ENCODE measurements around the gene TMPRSS11F. TPM values are rescaled to one million over a fixed set of nuclear protein-coding genes. Genes with fewer than 3 reads are reported as not detected.
A peak's percentile ranks its signal among the peaks of the same experiment; 100 is the strongest.

The TMPRSS11F gene
- total RNA-seq (2011; cell fraction: chromatin; rRNA removed; ENCODE audit: low replicate concordance): not detected in 2 replicates
- not detected in 2 replicates for total RNA-seq (2011; cell fraction: nucleolus; rRNA removed)
- 0.31 TPM in 1 of 2 replicates, not detected in the other for total RNA-seq (2011; cell fraction: nucleoplasm; rRNA removed)
- total RNA-seq (2014; rRNA removed) (0.05 TPM in 1 of 2 replicates, not detected in the other), total RNA-seq (2014; rRNA removed; fragmentation: Illumina TruSeq; extraction: Trizol) (0.07 and 0.13 TPM in 2 replicates), total RNA-seq (2015; rRNA removed; fragmentation: Illumina TruSeq; extraction: Trizol) (not detected in 2 replicates), total RNA-seq (2021) (0.09 TPM in 1 of 2 replicates, not detected in the other), polyA plus RNA-seq (2011; rRNA removed) (0.36 and 1.6 TPM in 2 replicates), polyA plus RNA-seq (2014; fragmentation: Illumina TruSeq; extraction: Trizol) (0.07 and 0.18 TPM in 2 replicates), polyA plus RNA-seq (2014; fragmentation: Nextera tagmentation; extraction: Ambion mirVana) (under 1 TPM; 0.03 to 0.21 TPM), polyA plus RNA-seq (2014; rRNA removed) (not detected in 2 replicates), polyA minus RNA-seq (2011; rRNA and poly(A)+ RNA removed) (0.42 and 3.0 TPM in 2 replicates), Bru-seq, nascent RNA (percentile 20 among the genes with signal in this experiment), BruChase-seq, experiment 1, labeled RNA remaining after a 2-hour chase (percentile 30 among the genes with signal in this experiment), BruChase-seq, experiment 2, labeled RNA remaining after a 6-hour chase (percentile 29 among the genes with signal in this experiment)
- 0.60 TPM in 1 of 2 replicates, not detected in the other for polyA plus RNA-seq (2011; cell fraction: cytosol; rRNA removed)
- 0.31 and 3.9 TPM in 2 replicates for polyA plus RNA-seq (2011; cell fraction: nucleus; rRNA removed)
- 0.17 TPM in 1 of 2 replicates, not detected in the other for polyA plus RNA-seq (2012)
- polyA minus RNA-seq (2011; cell fraction: cytosol; rRNA and poly(A)+ RNA removed): not detected in 2 replicates
- polyA minus RNA-seq (2011; cell fraction: nucleus; rRNA and poly(A)+ RNA removed): 0.27 and 2.0 TPM in 2 replicates
- long read RNA-seq, experiment 1: 0 reads
- long read RNA-seq, experiment 2: 0 reads
- long read RNA-seq, experiment 3: 0 reads

DNA sequence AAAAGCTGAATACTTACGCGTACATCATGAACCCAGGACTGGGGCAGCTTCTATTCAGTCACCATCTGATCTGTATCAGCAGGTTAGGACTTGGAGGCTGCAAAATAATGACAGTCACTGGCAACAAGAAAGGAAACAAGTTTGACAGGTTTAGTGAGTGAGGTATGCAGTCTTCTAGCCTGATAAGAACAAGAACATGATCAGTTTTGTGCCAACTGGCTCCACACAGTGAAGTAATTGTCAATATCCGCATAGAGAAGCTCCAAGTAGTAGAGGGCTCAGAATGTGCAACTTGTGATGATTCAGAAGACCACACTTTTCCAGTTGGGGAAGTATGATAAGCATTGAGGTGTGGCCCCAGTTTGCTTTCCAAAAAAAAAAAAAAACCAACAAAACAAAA, at the start of gene TMPRSS11F:
Gene TMPRSS11F (minus strand): TSS at position 77 of the 400 bp plus-strand sequence. CDS start 49 bp downstream, at position 28.
- H3K4me3 ChIP-seq: no peak within 1 kb of the TSS
- peak; percentile 12 to 67 (median 27) for DNase-seq (ENCODE audit: extremely low read depth in 1 of 4, low spot score in 3 of 4)
- ATAC-seq: peak; percentile 94
- peaks cover 0 to 4% of the 10 kb centered on the region in 2 experiments; a peak in 2 of 5 replicates for H3K4me1 ChIP-seq (replicated peaks in 1 of 2; ENCODE audit: control insufficient read depth in 2 of 2, insufficient read depth in 2 of 2, low read length in 2 of 2)
- ChIA-PET POLR2A (no interaction called here), CTCF (ENCODE audit: low intra/inter-chr PET ratio) (no interaction called here)
- no peak within 1 kb of the TSS for H3K9ac ChIP-seq (ENCODE audit: insufficient read depth in 1 of 2, low read depth in 2 of 2, low read length in 2 of 2)
- WGBS (ENCODE audit: insufficient coverage, low coverage, missing lambda C conversion rate): 0% methylated on average over 3 of the region's 3 CpGs
- in situ Hi-C loops (cut with MboI) (no loop called here), intact Hi-C loops (cut with micrococcal nuclease) (no loop called here)
- FAIRE-seq: peak; percentile 58
- H2AFZ ChIP-seq (ENCODE audit: low read depth, low read length): peak within 1 kb of the TSS; percentile 74
- no peaks in the 10 kb centered on the region for H3K79me2 ChIP-seq (ENCODE audit: control insufficient read depth, insufficient read depth, low read length)
- peak within 1 kb of the TSS; percentile 70; the same call in 2 of the 3 replicates for H3K27ac ChIP-seq (ENCODE audit: extremely low read depth, low read depth, low read length)
- H4K20me1 ChIP-seq (replicated peaks; ENCODE audit: control insufficient read depth, insufficient read depth, low read length): no peaks in the 10 kb centered on the region
- no peaks in the 10 kb centered on the region for H3K9me1 ChIP-seq (ENCODE audit: control insufficient read depth, insufficient read depth, low read length)
- BruUV-seq (replicated peaks): no TSS peak
- no peaks in the 10 kb centered on the region for H3K36me3 ChIP-seq (ENCODE audit: control insufficient read depth, insufficient read depth, low read length)
- no peaks in the 10 kb centered on the region for H3K27me3 ChIP-seq (ENCODE audit: control insufficient read depth in 2 of 2, insufficient read depth in 2 of 2, low read length in 2 of 2)
- H3K4me2 ChIP-seq (ENCODE audit: insufficient read depth, low read length): peak within 1 kb of the TSS; percentile 58
- no peaks in the 10 kb centered on the region for H3K9me3 ChIP-seq (replicated peaks; ENCODE audit: control insufficient read depth, insufficient read depth, low read depth, low read length)
- TF ChIP-seq JUND (IDR thresholded peaks at IDR 0.05; ENCODE audit: borderline replicate concordance, low read depth, low read length) (peak; percentile 61; the same call in 1 of the 2 replicates), JUND (tag; IDR thresholded peaks at IDR 0.05; ENCODE audit: borderline replicate concordance, low read depth, low read length) (peak; percentile 76; the same call in 2 of the 3 replicates), MEF2A (IDR thresholded peaks at IDR 0.05; ENCODE audit: control insufficient read depth, low read depth, low read length) (no peak), GATA2 (CRISPR knock-in tag; IDR thresholded peaks at IDR 0.05) (peak; percentile 59), HDAC1 (IDR thresholded peaks at IDR 0.05) (peak in 1 of 2 experiments; percentile 44; a peak in 1 of 4 replicates), ZKSCAN8 (CRISPR knock-in tag; IDR thresholded peaks at IDR 0.05) (no peak), ARID1B (IDR thresholded peaks at IDR 0.05) (peak; percentile 85), FOXK2 (conservative IDR thresholded peaks at IDR 0.05 in 1 of 2, IDR thresholded peaks at IDR 0.05 in 1 of 2; ENCODE audit: low read depth in 2 of 2) (peak; percentile 32; a peak in 2 of 4 replicates), HNRNPL (IDR thresholded peaks at IDR 0.05; ENCODE audit: low read depth, low read length) (no peak), ZNF444 (CRISPR knock-in tag; IDR thresholded peaks at IDR 0.05) (no peak), FIP1L1 (IDR thresholded peaks at IDR 0.05; ENCODE audit: low read depth, low read length, poor library complexity, severe bottlenecking) (no peak), FOSL1 (tag; conservative IDR thresholded peaks at IDR 0.05) (peak; percentile 92), DPF2 (IDR thresholded peaks at IDR 0.05) (peak; percentile 86)
- TF ChIP-seq, protein P1, sequence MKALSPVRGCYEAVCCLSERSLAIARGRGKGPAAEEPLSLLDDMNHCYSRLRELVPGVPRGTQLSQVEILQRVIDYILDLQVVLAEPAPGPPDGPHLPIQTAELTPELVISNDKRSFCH (CRISPR knock-in tag; IDR thresholded peaks at IDR 0.05): no peak
- TF ChIP-seq, protein P1 (tag; IDR thresholded peaks at IDR 0.05): peak; percentile 79; the same call in 1 of the 2 replicates
- TF ChIP-seq, protein P2, sequence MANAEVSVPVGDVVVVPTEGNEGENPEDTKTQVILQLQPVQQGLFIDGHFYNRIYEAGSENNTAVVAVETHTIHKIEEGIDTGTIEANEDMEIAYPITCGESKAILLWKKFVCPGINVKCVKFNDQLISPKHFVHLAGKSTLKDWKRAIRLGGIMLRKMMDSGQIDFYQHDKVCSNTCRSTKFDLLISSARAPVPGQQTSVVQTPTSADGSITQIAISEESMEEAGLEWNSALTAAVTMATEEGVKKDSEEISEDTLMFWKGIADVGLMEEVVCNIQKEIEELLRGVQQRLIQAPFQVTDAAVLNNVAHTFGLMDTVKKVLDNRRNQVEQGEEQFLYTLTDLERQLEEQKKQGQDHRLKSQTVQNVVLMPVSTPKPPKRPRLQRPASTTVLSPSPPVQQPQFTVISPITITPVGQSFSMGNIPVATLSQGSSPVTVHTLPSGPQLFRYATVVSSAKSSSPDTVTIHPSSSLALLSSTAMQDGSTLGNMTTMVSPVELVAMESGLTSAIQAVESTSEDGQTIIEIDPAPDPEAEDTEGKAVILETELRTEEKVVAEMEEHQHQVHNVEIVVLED (CRISPR knock-in tag; IDR thresholded peaks at IDR 0.05): no peak

Measured in K562 (cell line).